HFF-Myc (cell line): ENCODE measurements around the gene CBLC.
"Not testable (repeated sequence)": the region's sequence is repeated elsewhere in the genome, so short reads cannot be mapped to it uniquely, and the experiment has no call there.

ENCODE experiments used
- DNase-seq: peaks from one replicate; pipeline ENCODE4 v3.0.0-alpha.2; 2011; ENCODE audit warnings: low read depth; ENCODE audit errors: extremely low read depth
- H3K4me3 ChIP-seq: replicated peaks from 2 replicates; pipeline ENCODE4 v1.5.1; 2011; ENCODE audit warnings: low read depth, mild to moderate bottlenecking, control low read depth, low read length
- TF ChIP-seq, protein P1 (sequence below): IDR thresholded peaks from 2 replicates; pipeline ENCODE4 v1.5.1; 2012; ENCODE audit warnings: mild to moderate bottlenecking, low read depth, low read length, control low read depth; ENCODE audit errors: missing control alignments

Gene CBLC

DNA sequence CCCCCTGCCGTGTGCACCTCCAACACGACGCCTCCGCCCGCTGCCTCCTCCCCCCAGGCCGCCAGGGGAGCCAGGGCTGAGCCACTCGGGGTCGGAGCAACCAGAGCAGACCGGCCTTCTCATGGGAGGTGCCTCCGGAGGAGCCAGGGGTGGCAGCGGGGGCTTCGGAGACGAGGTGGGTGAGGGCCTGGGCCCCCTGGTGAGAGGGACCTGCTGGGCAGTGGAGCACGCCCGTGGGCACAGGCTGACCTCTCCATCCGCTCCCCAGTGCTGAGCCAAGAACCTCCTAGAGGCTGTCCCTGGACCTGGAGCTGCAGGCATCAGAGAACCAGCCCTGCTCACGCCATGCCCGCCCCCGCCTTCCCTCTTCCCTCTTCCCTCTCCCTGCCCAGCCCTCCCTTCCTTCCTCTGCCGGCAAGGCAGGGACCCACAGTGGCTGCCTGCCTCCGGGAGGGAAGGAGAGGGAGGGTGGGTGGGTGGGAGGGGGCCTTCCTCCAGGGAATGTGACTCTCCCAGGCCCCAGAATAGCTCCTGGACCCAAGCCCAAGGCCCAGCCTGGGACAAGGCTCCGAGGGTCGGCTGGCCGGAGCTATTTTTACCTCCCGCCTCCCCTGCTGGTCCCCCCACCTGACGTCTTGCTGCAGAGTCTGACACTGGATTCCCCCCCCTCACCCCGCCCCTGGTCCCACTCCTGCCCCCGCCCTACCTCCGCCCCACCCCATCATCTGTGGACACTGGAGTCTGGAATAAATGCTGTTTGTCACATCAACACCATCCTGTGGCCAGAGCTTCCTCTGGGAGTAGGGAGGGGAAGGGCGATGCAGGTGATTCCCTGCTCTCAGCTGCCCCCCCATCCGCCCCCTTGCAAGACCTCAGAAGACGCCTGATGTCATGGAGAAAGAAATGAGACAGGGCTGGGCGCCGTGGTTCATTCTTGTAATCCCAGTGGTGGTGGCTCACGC, 43.2 kb downstream of the CBLC start:
- no peak for DNase-seq
- H3K4me3 ChIP-seq: no peak overlapping the region
- TF ChIP-seq, protein P1, sequence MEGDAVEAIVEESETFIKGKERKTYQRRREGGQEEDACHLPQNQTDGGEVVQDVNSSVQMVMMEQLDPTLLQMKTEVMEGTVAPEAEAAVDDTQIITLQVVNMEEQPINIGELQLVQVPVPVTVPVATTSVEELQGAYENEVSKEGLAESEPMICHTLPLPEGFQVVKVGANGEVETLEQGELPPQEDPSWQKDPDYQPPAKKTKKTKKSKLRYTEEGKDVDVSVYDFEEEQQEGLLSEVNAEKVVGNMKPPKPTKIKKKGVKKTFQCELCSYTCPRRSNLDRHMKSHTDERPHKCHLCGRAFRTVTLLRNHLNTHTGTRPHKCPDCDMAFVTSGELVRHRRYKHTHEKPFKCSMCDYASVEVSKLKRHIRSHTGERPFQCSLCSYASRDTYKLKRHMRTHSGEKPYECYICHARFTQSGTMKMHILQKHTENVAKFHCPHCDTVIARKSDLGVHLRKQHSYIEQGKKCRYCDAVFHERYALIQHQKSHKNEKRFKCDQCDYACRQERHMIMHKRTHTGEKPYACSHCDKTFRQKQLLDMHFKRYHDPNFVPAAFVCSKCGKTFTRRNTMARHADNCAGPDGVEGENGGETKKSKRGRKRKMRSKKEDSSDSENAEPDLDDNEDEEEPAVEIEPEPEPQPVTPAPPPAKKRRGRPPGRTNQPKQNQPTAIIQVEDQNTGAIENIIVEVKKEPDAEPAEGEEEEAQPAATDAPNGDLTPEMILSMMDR: no peak

GRCh38 chr19:44822177-44822576, 44.5 kb downstream of the CBLC start:
- no peak overlapping the region for H3K4me3 ChIP-seq
- TF ChIP-seq, protein P1: no peak
- DNase-seq: no peak

DNA sequence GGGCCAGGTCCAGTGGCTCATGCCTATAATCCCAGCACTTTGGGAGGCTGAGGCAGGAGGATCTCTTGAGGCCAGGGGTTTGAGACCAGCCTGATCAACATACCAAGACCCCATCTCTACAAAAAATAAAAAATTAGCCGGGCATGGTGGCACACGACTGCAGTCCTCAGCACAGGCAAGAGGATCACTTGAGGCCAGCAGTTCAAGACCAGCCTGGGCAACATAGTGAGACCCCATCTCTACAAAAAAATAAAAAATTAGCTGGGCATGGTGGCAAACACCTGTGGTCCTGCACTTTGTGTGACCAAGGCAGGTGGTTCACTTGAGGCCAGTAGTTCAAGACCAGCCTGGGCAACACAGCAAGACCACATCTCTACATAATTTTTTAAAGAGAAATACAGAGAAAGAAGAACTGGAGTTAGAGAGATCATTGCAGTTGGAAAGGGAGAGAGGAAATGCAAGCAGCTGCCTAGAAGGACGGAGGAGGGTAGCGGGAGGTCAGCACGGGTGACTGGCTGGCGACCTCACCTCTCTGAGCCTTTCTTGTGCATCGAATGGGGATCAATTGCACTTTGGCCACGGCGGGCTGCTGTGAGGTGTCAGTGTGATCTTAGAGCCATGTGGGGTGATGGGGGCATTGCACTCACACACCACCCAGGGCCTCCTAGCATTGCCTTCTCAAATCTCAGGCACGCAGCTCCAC, 45.1 kb downstream of the CBLC start:
- TF ChIP-seq, protein P1: no peak
- DNase-seq: no peak
- no peak overlapping the region for H3K4me3 ChIP-seq

GRCh38 chr19:44823373-44823698, 45.6 kb downstream of the CBLC start:
- TF ChIP-seq, protein P1: no peak
- no peak for DNase-seq
- no peak overlapping the region for H3K4me3 ChIP-seq

DNA sequence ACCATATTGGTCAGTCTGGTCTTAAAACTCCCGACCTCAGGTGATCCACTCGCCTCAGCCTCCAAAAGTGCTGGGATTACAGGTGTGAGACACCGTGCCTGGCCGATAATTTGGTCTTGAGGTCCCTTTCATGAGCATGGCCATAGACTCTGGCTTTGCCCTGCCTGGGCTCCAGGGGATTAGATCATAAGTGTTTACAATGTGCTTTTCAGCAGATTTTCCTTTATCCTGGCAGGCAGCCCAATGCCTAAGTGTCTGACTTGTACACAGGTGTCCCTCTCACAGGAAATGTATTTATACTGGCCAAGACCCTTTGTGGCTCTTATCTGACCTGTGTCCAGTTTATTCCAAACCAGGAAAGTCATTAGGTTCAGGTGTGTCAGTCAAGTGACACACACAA, 47.1 kb downstream of the CBLC start:
- TF ChIP-seq, protein P1: no peak
- DNase-seq: no peak
- H3K4me3 ChIP-seq: no peak overlapping the region

GRCh38 chr19:44832875-44833274, 55.2 kb downstream of the CBLC start:
- not testable (repeated sequence) for DNase-seq, H3K4me3 ChIP-seq

GRCh38 chr19:44834399-44834798, 56.7 kb downstream of the CBLC start:
- H3K4me3 ChIP-seq, DNase-seq: not testable (repeated sequence)
